SK-N-SH treated with all-trans-retinoic acid at 6 μM for 48 hours (cell line): ENCODE data around the gene RERE.

Experiments used
- ATAC-seq: fragments of 200-7000 bp; cut with Tn5 transposase; 3 replicates; pipeline ENCODE4 v1.9.1; 2020; ENCODE audit warnings: mild to moderate bottlenecking, moderate library complexity
- ARNTL ChIP-seq: fragments of 450-650 bp; formaldehyde crosslinking; IDR thresholded peaks from 2 replicates; pipeline ENCODE4 v1.5.0; 2020; ENCODE audit warnings: low read depth, mild to moderate bottlenecking, moderate library complexity, borderline replicate concordance
- BACH2 ChIP-seq: fragments of 250-450 bp; sonication (Bioruptor Pico); IDR thresholded peaks from 2 replicates; pipeline ENCODE4 v1.9.0; 2021; ENCODE audit warnings: mild to moderate bottlenecking, borderline replicate concordance
- CREB5 ChIP-seq: fragments of 250-450 bp; sonication (Bioruptor Pico); IDR thresholded peaks from 2 replicates; pipeline ENCODE4 v1.5.1; 2020; ENCODE audit warnings: low read depth, mild to moderate bottlenecking, moderate library complexity
- CSDC2 ChIP-seq: fragments of 250-450 bp; sonication (Bioruptor Pico); IDR thresholded peaks from 2 replicates; pipeline ENCODE4 v1.5.0; 2020; ENCODE audit warnings: mild to moderate bottlenecking, moderate library complexity
- CSRNP3 ChIP-seq: fragments of 250-450 bp; sonication (Bioruptor Pico); IDR thresholded peaks from 2 replicates; pipeline ENCODE4 v1.5.1; 2021; ENCODE audit warnings: mild to moderate bottlenecking, moderate library complexity
- ESRRG ChIP-seq: fragments of 250-450 bp; sonication (Bioruptor Pico); IDR thresholded peaks from 2 replicates; pipeline ENCODE4 v1.6.1; 2021; ENCODE audit warnings: mild to moderate bottlenecking
- GLIS3 ChIP-seq: fragments of 250-450 bp; sonication (Bioruptor Pico); IDR thresholded peaks from 2 replicates; pipeline ENCODE4 v1.5.0; 2020; ENCODE audit warnings: mild to moderate bottlenecking, moderate library complexity
- ISL1 ChIP-seq: fragments of 250-450 bp; sonication (Bioruptor Pico); IDR thresholded peaks from 2 replicates; pipeline ENCODE4 v2.1.2; 2022; ENCODE audit warnings: mild to moderate bottlenecking, moderate library complexity
- OSR1 ChIP-seq: fragments of 250-450 bp; sonication (Bioruptor Pico); IDR thresholded peaks from 2 replicates; pipeline ENCODE4 v1.8.0; 2022; ENCODE audit warnings: moderate library complexity, mild to moderate bottlenecking, inconsistent platforms
- PATZ1 ChIP-seq: fragments of 250-450 bp; sonication (Bioruptor Pico); IDR thresholded peaks from 2 replicates; pipeline ENCODE4 v1.8.0; 2020; ENCODE audit warnings: mild to moderate bottlenecking, moderate library complexity, borderline replicate concordance
- POU6F1 ChIP-seq: fragments of 250-450 bp; sonication (Bioruptor Pico); IDR thresholded peaks from 2 replicates; pipeline ENCODE4 v1.8.0; 2021; ENCODE audit warnings: low read depth, mild to moderate bottlenecking, moderate library complexity, borderline replicate concordance
- PPARA ChIP-seq: fragments of 250-450 bp; sonication (Bioruptor Pico); IDR thresholded peaks from 2 replicates; pipeline ENCODE4 v1.5.0; 2020; ENCODE audit warnings: mild to moderate bottlenecking, borderline replicate concordance
- RARB ChIP-seq: fragments of 250-450 bp; sonication (Bioruptor Pico); IDR thresholded peaks from 2 replicates; pipeline ENCODE4 v1.8.0; 2021; ENCODE audit warnings: mild to moderate bottlenecking, moderate library complexity
- SNAI2 ChIP-seq: fragments of 250-450 bp; sonication (Bioruptor Pico); IDR thresholded peaks from 2 replicates; pipeline ENCODE4 v1.5.0; 2020; ENCODE audit warnings: mild to moderate bottlenecking, moderate library complexity
- TCF4 ChIP-seq: fragments of 250-450 bp; sonication (Bioruptor Pico); IDR thresholded peaks from 2 replicates; pipeline ENCODE4 v1.8.0; 2021; ENCODE audit warnings: mild to moderate bottlenecking, moderate library complexity, borderline replicate concordance
- TOX ChIP-seq: fragments of 250-450 bp; sonication (Bioruptor Pico); IDR thresholded peaks from 2 replicates; pipeline ENCODE4 v1.8.0; 2021; ENCODE audit warnings: mild to moderate bottlenecking, moderate library complexity, borderline replicate concordance
- TSHZ2 ChIP-seq: fragments of 250-450 bp; sonication (Bioruptor Pico); IDR thresholded peaks from 2 replicates; pipeline ENCODE4 v1.5.0; 2020; ENCODE audit warnings: mild to moderate bottlenecking, moderate library complexity
- ZFP3 ChIP-seq: fragments of 250-450 bp; sonication (Bioruptor Pico); IDR thresholded peaks from 2 replicates; pipeline ENCODE4 v1.5.0; 2020; ENCODE audit warnings: mild to moderate bottlenecking, moderate library complexity
- ZFP30 ChIP-seq: fragments of 450-650 bp; formaldehyde crosslinking; IDR thresholded peaks from 2 replicates; pipeline ENCODE4 v1.5.0; 2022; ENCODE audit warnings: mild to moderate bottlenecking, moderate library complexity
- ZNF70 ChIP-seq: fragments of 450-650 bp; formaldehyde crosslinking; IDR thresholded peaks from 2 replicates; pipeline ENCODE4 v1.5.0; 2020; ENCODE audit warnings: mild to moderate bottlenecking, moderate library complexity
- ZNF8 ChIP-seq: fragments of 450-650 bp; formaldehyde crosslinking; IDR thresholded peaks from 2 replicates; pipeline ENCODE4 v1.5.0; 2020; ENCODE audit warnings: mild to moderate bottlenecking, moderate library complexity

Gene RERE

GRCh38 chr1:8464377-8464776 lies 353.1 kb downstream of the RERE start (continued):
- TF ChIP-seq PATZ1 (CRISPR knock-in tag) = no peak
- TF ChIP-seq CSDC2 (CRISPR knock-in tag) = no peak
- TF ChIP-seq, all 23 proteins: peak for 0

GRCh38 chr1:8463144-8463927 lies 354.1 kb downstream of the RERE start:
- no peak for TF ChIP-seq BACH2
- TF ChIP-seq ESRRG (CRISPR knock-in tag) = no peak
- peak; percentile 85 for TF ChIP-seq ZFP3 (CRISPR knock-in tag)
- TF ChIP-seq ZNF70 (CRISPR knock-in tag) = no peak
- TF ChIP-seq, all 23 proteins: peak for 1
- peak; percentile 74 for ATAC-seq

GRCh38 chr1:8462371-8462892 lies 355.0 kb downstream of the RERE start:
- ATAC-seq = no peak
- TF ChIP-seq ESRRG (CRISPR knock-in tag) = no peak
- TF ChIP-seq CSDC2 (CRISPR knock-in tag) = no peak
- TF ChIP-seq PPARA (CRISPR knock-in tag) = no peak
- no peak for TF ChIP-seq POU6F1
- TF ChIP-seq CSRNP3 (CRISPR knock-in tag) = no peak
- TF ChIP-seq GLIS3 (CRISPR knock-in tag) = no peak
- no peak for TF ChIP-seq RARB (CRISPR knock-in tag)
- no peak for TF ChIP-seq TSHZ2 (CRISPR knock-in tag)
- TF ChIP-seq ZNF70 (CRISPR knock-in tag) = no peak
- TF ChIP-seq ZFP30 (CRISPR knock-in tag) = no peak
- no peak for TF ChIP-seq SNAI2 (CRISPR knock-in tag)
- no peak for TF ChIP-seq ARNTL
- no peak for TF ChIP-seq ZNF8
- no peak for TF ChIP-seq TOX
- TF ChIP-seq OSR1 (CRISPR knock-in tag) = no peak
- TF ChIP-seq CREB5 (CRISPR knock-in tag) = no peak
- TF ChIP-seq PATZ1 (CRISPR knock-in tag) = no peak
- no peak for TF ChIP-seq ISL1 (CRISPR knock-in tag)
- no peak for TF ChIP-seq BACH2
- no peak for TF ChIP-seq TCF4 (CRISPR knock-in tag)
